ENCODE results near the gene HMX1.

Gene HMX1

GRCh38 chr4:8860096-8860891 lies 11.3 kb downstream of the HMX1 start:
- H3K4me3 ChIP-seq (ENCODE audit: low read length): no peak overlapping the region
- no peak for TF ChIP-seq CTCF (IDR thresholded peaks at IDR 0.05; ENCODE audit: insufficient read depth, low read depth, low read length, missing control alignments)
- no peak for DNase-seq (ENCODE audit: low read depth)

- DNase-seq (ENCODE audit: low read depth): no peak
- H3K4me3 ChIP-seq (ENCODE audit: low read length): no peak overlapping the region
- TF ChIP-seq CTCF (IDR thresholded peaks at IDR 0.05; ENCODE audit: insufficient read depth, low read depth, low read length, missing control alignments): no peak
These were observed 12.0 kb downstream of the HMX1 start for GRCh38 chr4:8859550-8860095.

GRCh38 chr4:8858701-8859210 lies 12.9 kb downstream of the HMX1 start:
- no peak for TF ChIP-seq CTCF (IDR thresholded peaks at IDR 0.05; ENCODE audit: insufficient read depth, low read depth, low read length, missing control alignments)
- H3K4me3 ChIP-seq (ENCODE audit: low read length): no peak overlapping the region
- DNase-seq (ENCODE audit: low read depth): no peak

- TF ChIP-seq CTCF (IDR thresholded peaks at IDR 0.05; ENCODE audit: insufficient read depth, low read depth, low read length, missing control alignments): no peak
- no peak overlapping the region for H3K4me3 ChIP-seq (ENCODE audit: low read length)
- no peak for DNase-seq (ENCODE audit: low read depth)
These were observed 13.6 kb downstream of the HMX1 start for GRCh38 chr4:8857766-8858700.

- H3K4me3 ChIP-seq (ENCODE audit: low read length): no peak overlapping the region
- no peak for TF ChIP-seq CTCF (IDR thresholded peaks at IDR 0.05; ENCODE audit: insufficient read depth, low read depth, low read length, missing control alignments)
- no peak for DNase-seq (ENCODE audit: low read depth)
These were observed 14.6 kb downstream of the HMX1 start for GRCh38 chr4:8856835-8857621.

GRCh38 chr4:8855818-8856245 lies 15.8 kb downstream of the HMX1 start:
- no peak for DNase-seq (ENCODE audit: low read depth)
- TF ChIP-seq CTCF (IDR thresholded peaks at IDR 0.05; ENCODE audit: insufficient read depth, low read depth, low read length, missing control alignments): no peak
- no peak overlapping the region for H3K4me3 ChIP-seq (ENCODE audit: low read length)
